ENCODE measurements around the gene SCP2.
A peak's percentile ranks its signal among the peaks of the same experiment; 100 is the strongest.

SCP2 gene

GRCh38 chr1:53085405-53085804 lies 158.3 kb downstream of the SCP2 start:
- no peak for DNase-seq

- peak; percentile 37 for DNase-seq
These were observed 159.5 kb downstream of the SCP2 start for GRCh38 chr1:53086491-53087070.

- DNase-seq: no peak
These were observed 160.5 kb downstream of the SCP2 start for GRCh38 chr1:53087332-53088285.

DNA sequence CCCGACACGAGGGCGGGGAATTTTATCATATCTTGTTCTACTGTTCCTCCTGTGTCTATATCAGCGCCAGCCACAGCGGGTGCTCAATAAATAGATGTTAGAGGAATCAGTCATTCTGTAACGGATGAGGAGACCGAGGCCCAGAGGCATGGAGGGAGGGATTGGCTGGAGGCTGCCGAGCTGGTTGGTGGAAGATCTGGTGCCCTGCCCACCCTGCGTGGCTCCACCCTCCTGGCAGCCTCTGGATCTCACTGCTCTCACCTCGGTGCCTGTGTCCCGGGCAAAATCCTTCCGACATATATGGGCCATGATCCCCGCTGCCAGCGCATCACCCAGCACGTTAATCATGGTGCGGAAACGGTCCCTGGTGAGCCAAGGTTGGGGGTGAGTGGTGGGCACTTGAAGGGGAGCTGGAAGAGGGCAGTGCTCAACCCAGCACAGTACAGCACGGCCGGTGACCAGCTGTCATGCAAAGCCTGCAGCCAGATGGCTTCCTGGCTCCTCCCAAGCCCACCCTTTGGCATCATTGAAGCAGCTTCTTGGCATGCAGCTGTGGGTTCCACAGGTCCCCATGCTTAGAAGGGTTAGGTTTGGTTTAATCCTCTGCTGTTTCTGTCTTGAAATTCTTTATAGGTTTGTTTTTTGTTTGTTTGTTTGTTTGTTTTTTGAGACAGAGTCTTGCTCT lies 161.7 kb downstream of the SCP2 start:
- DNase-seq: no peak

GRCh38 chr1:53089478-53090226 lies 162.6 kb downstream of the SCP2 start:
- no peak for DNase-seq

GRCh38 chr1:53090227-53091147 lies 163.4 kb downstream of the SCP2 start:
- no peak for DNase-seq

GRCh38 chr1:53091841-53092645 lies 165.0 kb downstream of the SCP2 start:
- DNase-seq: no peak

DNA sequence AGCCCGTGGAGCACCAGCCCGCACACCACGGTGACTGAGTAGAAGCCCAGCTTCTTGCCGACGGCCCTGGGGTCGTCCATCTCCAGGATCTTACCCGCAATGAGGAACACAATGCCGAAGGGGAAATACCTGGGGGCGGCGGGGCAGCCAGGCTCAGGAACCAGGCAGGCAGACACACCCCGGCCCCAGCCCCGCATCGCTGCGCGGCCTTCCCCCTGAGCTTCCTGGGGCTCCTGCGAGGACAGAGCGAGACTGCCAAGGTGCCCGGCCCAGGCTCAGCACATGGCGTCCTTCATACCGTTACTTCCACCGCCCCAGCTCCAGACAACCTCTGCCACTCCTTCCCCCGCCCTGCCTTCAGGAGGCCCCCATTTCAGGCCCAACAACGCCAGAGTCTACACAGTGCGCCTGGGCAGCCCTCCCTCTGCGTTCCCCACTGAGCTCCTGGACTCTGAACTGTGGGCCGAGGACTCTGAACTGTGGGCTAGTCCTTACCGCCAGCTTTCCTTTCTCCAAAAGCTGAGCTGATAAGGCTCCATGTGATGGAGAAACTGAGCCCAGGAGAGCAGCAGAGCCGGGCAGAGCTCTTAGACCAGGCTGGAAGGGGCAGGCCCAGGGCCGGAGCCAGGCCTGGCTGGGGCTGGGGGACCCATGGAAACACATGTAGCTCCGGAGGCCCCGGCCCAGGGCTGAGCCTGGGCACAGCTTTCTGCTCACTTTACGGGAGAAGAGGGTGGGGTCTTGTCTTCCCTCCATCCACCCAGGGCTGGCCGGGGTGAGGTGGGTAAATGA lies 165.8 kb downstream of the SCP2 start:
- no peak for DNase-seq

DNA sequence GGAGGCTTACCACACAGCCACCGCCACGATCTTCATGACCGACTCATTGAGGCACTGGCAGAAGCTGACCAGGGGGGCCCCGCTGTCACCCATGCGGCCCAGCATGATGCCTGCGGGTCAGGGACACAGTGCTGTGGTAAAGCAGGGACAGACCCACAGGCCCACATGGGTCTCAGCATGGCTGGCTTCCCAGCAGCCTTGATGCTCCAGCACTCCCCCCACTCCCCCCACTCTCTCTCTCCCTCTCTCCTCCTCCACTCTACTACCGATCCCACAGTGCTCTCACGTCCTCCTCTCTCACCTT lies 166.3 kb downstream of the SCP2 start:
- DNase-seq: no peak

DNA sequence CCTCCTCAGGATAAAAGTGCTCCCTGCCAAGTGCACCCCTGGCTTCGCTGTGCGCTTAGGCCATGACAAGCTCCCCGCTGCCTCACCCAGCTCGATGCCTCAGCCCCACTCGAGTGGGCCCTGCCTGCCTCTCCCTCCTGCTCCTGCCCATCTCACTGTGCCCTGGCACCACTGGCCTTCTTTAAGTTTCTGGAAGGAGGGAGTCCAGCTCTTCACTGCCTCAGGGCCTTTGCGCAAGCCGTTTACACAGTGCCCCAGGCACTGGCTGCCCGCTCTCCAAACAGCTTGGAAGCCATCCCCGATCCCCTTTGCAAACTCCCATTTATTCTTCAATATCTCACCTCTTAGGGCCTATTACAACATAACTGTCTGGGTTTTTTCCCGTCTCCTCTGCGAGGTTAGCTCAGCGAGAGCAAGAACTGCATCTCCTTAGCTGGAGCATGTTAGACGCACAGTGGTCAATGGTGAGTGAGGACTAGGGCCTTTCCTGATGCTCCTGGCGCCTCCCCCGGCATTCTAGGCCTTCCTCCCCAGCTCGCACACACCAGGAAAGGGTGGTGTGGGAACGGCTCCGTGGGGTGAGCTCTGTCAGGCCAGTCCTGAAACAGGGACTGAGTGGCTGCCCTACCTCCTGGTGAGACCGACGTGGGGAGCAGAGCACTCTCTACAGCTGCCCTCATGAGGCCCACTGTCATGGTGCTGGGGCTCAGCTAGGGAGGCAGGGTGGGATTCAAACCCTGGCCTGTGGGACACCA lies 166.9 kb downstream of the SCP2 start:
- no peak for DNase-seq

DNA sequence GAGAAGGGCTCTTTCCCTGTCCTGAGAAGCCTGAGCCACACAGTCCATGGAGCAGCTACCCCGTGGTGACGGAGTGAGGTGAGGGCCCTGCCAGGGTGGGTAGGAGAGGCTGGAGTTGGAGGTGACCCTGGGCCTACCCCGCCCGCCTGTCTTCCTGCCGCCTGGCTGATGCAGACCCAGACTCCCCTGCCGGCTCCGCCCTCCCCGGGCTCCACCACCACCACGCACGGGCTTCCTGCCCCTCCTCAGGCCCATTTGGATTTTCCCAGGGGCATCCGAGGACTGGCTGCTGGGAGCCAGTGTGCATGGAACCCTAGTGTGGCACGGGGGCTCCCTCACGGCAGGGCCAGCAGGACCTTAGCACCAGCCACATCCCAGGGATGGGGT lies 167.4 kb downstream of the SCP2 start:
- DNase-seq: no peak
